GM23338 (cell line): ENCODE measurements around the gene ZDHHC1. TPM values are rescaled to one million over a fixed set of nuclear protein-coding genes. Genes with fewer than 3 reads are reported as not detected.

Experiments used
- ATAC-seq: fragments of 200-7000 bp; cut with Tn5 transposase; 3 replicates; pipeline ENCODE4 v1.9.1; 2020
- DNase-seq: peaks from one replicate; pipeline ENCODE4 v3.0.0-alpha.2; 2015; ENCODE audit warnings: low spot score
- H2AFZ ChIP-seq: fragments of 200-600 bp; sonication (generic); 2 replicates; pipeline ENCODE4 v1.8.0; 2016; ENCODE audit warnings: antibody characterized with exemption, mild to moderate bottlenecking, moderate library complexity
- H3F3A ChIP-seq: fragments of 200-600 bp; sonication (generic); replicated peaks from 2 replicates; pipeline ENCODE4 v1.8.0; 2017; ENCODE audit warnings: antibody characterized with exemption, mixed run types, low read depth
- H3K27ac ChIP-seq: fragments of 200-600 bp; sonication (generic); 2 replicates; pipeline ENCODE4 v1.6.1; 2016; ENCODE audit warnings: low read depth
- H3K27me3 ChIP-seq: fragments of 200-600 bp; sonication (generic); 2 replicates; pipeline ENCODE4 v1.8.0; 2016; ENCODE audit warnings: mild to moderate bottlenecking, mixed run types, moderate library complexity; ENCODE audit not compliant: insufficient read depth
- H3K36me3 ChIP-seq: fragments of 200-600 bp; sonication (generic); 2 replicates; pipeline ENCODE4 v1.8.0; 2016; ENCODE audit warnings: mild to moderate bottlenecking; ENCODE audit not compliant: insufficient read depth
- H3K4me1 ChIP-seq: fragments of 200-600 bp; sonication (generic); 2 replicates; pipeline ENCODE4 v1.8.0; 2016; ENCODE audit warnings: mild to moderate bottlenecking, moderate library complexity; ENCODE audit not compliant: insufficient read depth
- H3K4me2 ChIP-seq: fragments of 200-600 bp; sonication (generic); 2 replicates; pipeline ENCODE4 v1.7.1; 2017; ENCODE audit warnings: mixed run types
- H3K4me3 ChIP-seq: fragments of 200-600 bp; sonication (generic); 2 replicates; pipeline ENCODE4 v1.6.1; 2016; ENCODE audit warnings: mixed run types
- H3K79me2 ChIP-seq: fragments of 200-600 bp; sonication (generic); replicated peaks from 2 replicates; pipeline ENCODE4 v1.8.0; 2017; ENCODE audit warnings: mild to moderate bottlenecking; ENCODE audit not compliant: insufficient read depth
- H3K9me2 ChIP-seq: fragments of 200-600 bp; sonication (generic); 2 replicates; pipeline ENCODE4 v1.8.0; 2017; ENCODE audit not compliant: insufficient read depth
- H4K20me1 ChIP-seq: fragments of 200-600 bp; sonication (generic); replicated peaks from 2 replicates; pipeline ENCODE4 v1.8.0; 2017; ENCODE audit warnings: mild to moderate bottlenecking; ENCODE audit not compliant: insufficient read depth
- H3K27ac Mint-ChIP-seq: 2 replicates; pipeline ENCODE4 v1.8.0; 2020; ENCODE audit warnings: inconsistent platforms, mild to moderate bottlenecking, moderate library complexity, mixed read lengths
- H3K27me3 Mint-ChIP-seq: 3 replicates; pipeline ENCODE4 v1.8.0; 2022; ENCODE audit warnings: low read depth, mild to moderate bottlenecking, moderate library complexity, mixed read lengths, inconsistent platforms; ENCODE audit not compliant: insufficient read depth, poor library complexity
- H3K36me3 Mint-ChIP-seq: 3 replicates; pipeline ENCODE4 v1.8.0; 2021; ENCODE audit warnings: low read depth, mild to moderate bottlenecking, inconsistent platforms, moderate library complexity, mixed read lengths
- H3K4me1 Mint-ChIP-seq: 3 replicates; pipeline ENCODE4 v1.8.0; 2020; ENCODE audit warnings: mild to moderate bottlenecking, inconsistent platforms, mixed read lengths
- H3K4me3 Mint-ChIP-seq: 3 replicates; pipeline ENCODE4 v1.8.0; 2021; ENCODE audit warnings: moderate library complexity, mild to moderate bottlenecking, inconsistent platforms, mixed read lengths
- H3K9me3 Mint-ChIP-seq: 3 replicates; pipeline ENCODE4 v1.8.0; 2020; ENCODE audit warnings: moderate library complexity, mild to moderate bottlenecking, inconsistent platforms, mixed read lengths
- CREB1 ChIP-seq: fragments of 250-450 bp; sonication (Bioruptor Pico); IDR thresholded peaks from 2 replicates; pipeline ENCODE4 v1.5.0; 2020; ENCODE audit warnings: low read depth, mild to moderate bottlenecking, moderate library complexity
- EZH2 ChIP-seq: fragments of 200-600 bp; sonication (generic); IDR thresholded peaks from one replicate; pipeline ENCODE4 v1.8.0; 2017; ENCODE audit warnings: antibody characterized with exemption, mild to moderate bottlenecking, low read depth; ENCODE audit not compliant: unreplicated experiment
- EZH2phosphoT487 ChIP-seq: fragments of 200-600 bp; sonication (generic); IDR thresholded peaks from one replicate; pipeline ENCODE4 v1.8.1; 2018; ENCODE audit warnings: antibody characterized with exemption; ENCODE audit not compliant: unreplicated experiment
- JUNB ChIP-seq: IDR thresholded peaks from one replicate; pipeline ENCODE4 v1.6.1; 2016; ENCODE audit warnings: antibody characterized with exemption; ENCODE audit not compliant: unreplicated experiment
- NANOG ChIP-seq: IDR thresholded peaks from 2 replicates; pipeline ENCODE4 v1.6.1; 2016; ENCODE audit warnings: antibody characterized with exemption, borderline replicate concordance
- POLR2AphosphoS5 ChIP-seq: IDR thresholded peaks from 2 replicates; pipeline ENCODE4 v1.6.1; 2016; ENCODE audit warnings: antibody characterized with exemption, low read depth
- STAT1 ChIP-seq: IDR thresholded peaks from one replicate; pipeline ENCODE4 v1.6.1; 2016; ENCODE audit warnings: antibody characterized with exemption; ENCODE audit not compliant: unreplicated experiment
- ZNF114 ChIP-seq: fragments of 250-450 bp; sonication (Bioruptor Pico); IDR thresholded peaks from 2 replicates; pipeline ENCODE4 v1.5.0; 2020; ENCODE audit warnings: mild to moderate bottlenecking, moderate library complexity
- ZNF331 ChIP-seq: fragments of 250-450 bp; sonication (Bioruptor Pico); IDR thresholded peaks from 2 replicates; pipeline ENCODE4 v1.5.0; 2020; ENCODE audit warnings: low read depth, mild to moderate bottlenecking, moderate library complexity
- polyA plus RNA-seq: library from polyadenylated mRNA; unstranded; fragments of >200 nt; fragmentation: Nextera tagmentation; extraction: Ambion mirVana; gene quantifications from 2 replicates; pipeline ENCODE4 v1.2.1, GENCODE V29; 2016
- total RNA-seq: library from RNA; depleted of rRNA; stranded (reverse); fragments of >200 nt; shearing (Covaris generic); gene quantifications from 2 replicates; pipeline ENCODE4 v1.2.3, GENCODE V29; 2014
- TF ChIP-seq, protein P1 (sequence below): IDR thresholded peaks from one replicate; pipeline ENCODE4 v1.6.1; 2018; ENCODE audit warnings: antibody characterized with exemption; ENCODE audit not compliant: unreplicated experiment
- TF ChIP-seq, protein P2 (sequence below): fragments of 250-450 bp; sonication (Bioruptor Pico); IDR thresholded peaks from 2 replicates; pipeline ENCODE4 v1.5.0; 2020; ENCODE audit warnings: mild to moderate bottlenecking, moderate library complexity
- TF ChIP-seq, protein P3 (sequence below), 2 experiments: fragments of 200-600 bp in 1 of 2; sonication (generic) in 1 of 2; conservative IDR thresholded peaks; 2 replicates each; pipeline versions ENCODE4 v1.5.1 to v1.6.1; 2016 to 2017; ENCODE audit warnings: antibody characterized with exemption in 2 of 2, low read depth in 2 of 2, mild to moderate bottlenecking in 2 of 2, moderate library complexity in 1 of 2
- TF ChIP-seq, protein P4 (sequence below): IDR thresholded peaks from 2 replicates; pipeline ENCODE4 v1.6.1; 2016; ENCODE audit warnings: antibody characterized with exemption

Gene ZDHHC1
- total and polyA plus RNA-seq, 2 experiments from 2014 or later: 1.4 to 2.7 TPM

DNA sequence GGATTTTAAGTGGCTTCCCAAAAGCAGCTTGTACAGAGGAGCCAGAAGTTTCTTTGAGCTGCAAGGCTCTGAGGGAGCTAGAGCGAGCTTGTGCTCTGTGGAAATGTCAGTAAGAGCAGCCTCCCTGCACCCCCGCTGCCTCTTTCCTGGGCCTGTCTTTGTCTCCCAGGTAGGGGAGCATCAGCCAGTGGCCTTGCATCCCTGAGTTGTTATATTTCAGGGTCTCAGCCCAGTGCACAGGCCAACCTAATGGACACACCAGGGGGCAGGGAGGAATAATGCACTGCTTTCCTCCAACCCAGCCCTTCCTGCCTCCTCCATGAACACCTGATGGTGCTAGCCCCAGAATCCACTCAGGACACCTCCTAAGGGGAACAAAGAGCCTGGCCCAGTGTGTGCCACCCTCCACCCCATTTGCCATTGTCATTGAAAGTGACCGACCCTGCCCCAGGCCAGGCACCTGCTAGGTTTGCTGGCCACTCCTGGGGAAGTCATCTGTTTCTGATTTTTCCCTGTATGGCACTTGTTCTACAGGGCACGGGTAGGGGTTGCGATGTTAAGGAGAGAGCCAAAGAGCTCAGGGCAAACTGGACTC lies 29.3 kb downstream of the ZDHHC1 start:
- Mint-ChIP-seq H3K4me1 (peaks cover 23% of the 10 kb centered on the region), H3K27ac (no peak overlapping the region), H3K27me3 (peaks cover 21% of the 10 kb centered on the region), H3K4me3 (no peak overlapping the region), H3K9me3 (no peaks in the 10 kb centered on the region), H3K36me3 (no peaks in the 10 kb centered on the region; the same call in 2 of the 3 replicates)
- DNase-seq: no peak
- Histone ChIP-seq H3K27ac (no peak overlapping the region), H3K79me2 (no peaks in the 10 kb centered on the region), H4K20me1 (no peaks in the 10 kb centered on the region), H3K9me2 (no peaks in the 10 kb centered on the region), H2AFZ (no peak overlapping the region), H3K4me1 (peaks cover 16% of the 10 kb centered on the region; the same call in 1 of the 2 replicates), H3K4me2 (0 out of 2 replicates have a peak overlapping the region, but pooled peaks have one; percentile 20), H3K4me3 (no peak overlapping the region), H3F3A (0 out of 2 replicates have a peak, but pooled peaks cover 3% of the 10 kb centered on the region), H3K36me3 (no peaks in the 10 kb centered on the region), H3K27me3 (peaks cover 3% of the 10 kb centered on the region; the same call in 1 of the 2 replicates)
- peak; percentile 45 for ATAC-seq
- no peak for TF ChIP-seq ZNF114 (CRISPR knock-in tag)
- TF ChIP-seq POLR2AphosphoS5: no peak
- TF ChIP-seq JUNB: no peak
- TF ChIP-seq, protein P1, sequence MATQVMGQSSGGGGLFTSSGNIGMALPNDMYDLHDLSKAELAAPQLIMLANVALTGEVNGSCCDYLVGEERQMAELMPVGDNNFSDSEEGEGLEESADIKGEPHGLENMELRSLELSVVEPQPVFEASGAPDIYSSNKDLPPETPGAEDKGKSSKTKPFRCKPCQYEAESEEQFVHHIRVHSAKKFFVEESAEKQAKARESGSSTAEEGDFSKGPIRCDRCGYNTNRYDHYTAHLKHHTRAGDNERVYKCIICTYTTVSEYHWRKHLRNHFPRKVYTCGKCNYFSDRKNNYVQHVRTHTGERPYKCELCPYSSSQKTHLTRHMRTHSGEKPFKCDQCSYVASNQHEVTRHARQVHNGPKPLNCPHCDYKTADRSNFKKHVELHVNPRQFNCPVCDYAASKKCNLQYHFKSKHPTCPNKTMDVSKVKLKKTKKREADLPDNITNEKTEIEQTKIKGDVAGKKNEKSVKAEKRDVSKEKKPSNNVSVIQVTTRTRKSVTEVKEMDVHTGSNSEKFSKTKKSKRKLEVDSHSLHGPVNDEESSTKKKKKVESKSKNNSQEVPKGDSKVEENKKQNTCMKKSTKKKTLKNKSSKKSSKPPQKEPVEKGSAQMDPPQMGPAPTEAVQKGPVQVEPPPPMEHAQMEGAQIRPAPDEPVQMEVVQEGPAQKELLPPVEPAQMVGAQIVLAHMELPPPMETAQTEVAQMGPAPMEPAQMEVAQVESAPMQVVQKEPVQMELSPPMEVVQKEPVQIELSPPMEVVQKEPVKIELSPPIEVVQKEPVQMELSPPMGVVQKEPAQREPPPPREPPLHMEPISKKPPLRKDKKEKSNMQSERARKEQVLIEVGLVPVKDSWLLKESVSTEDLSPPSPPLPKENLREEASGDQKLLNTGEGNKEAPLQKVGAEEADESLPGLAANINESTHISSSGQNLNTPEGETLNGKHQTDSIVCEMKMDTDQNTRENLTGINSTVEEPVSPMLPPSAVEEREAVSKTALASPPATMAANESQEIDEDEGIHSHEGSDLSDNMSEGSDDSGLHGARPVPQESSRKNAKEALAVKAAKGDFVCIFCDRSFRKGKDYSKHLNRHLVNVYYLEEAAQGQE: no peak
- TF ChIP-seq, protein P2, sequence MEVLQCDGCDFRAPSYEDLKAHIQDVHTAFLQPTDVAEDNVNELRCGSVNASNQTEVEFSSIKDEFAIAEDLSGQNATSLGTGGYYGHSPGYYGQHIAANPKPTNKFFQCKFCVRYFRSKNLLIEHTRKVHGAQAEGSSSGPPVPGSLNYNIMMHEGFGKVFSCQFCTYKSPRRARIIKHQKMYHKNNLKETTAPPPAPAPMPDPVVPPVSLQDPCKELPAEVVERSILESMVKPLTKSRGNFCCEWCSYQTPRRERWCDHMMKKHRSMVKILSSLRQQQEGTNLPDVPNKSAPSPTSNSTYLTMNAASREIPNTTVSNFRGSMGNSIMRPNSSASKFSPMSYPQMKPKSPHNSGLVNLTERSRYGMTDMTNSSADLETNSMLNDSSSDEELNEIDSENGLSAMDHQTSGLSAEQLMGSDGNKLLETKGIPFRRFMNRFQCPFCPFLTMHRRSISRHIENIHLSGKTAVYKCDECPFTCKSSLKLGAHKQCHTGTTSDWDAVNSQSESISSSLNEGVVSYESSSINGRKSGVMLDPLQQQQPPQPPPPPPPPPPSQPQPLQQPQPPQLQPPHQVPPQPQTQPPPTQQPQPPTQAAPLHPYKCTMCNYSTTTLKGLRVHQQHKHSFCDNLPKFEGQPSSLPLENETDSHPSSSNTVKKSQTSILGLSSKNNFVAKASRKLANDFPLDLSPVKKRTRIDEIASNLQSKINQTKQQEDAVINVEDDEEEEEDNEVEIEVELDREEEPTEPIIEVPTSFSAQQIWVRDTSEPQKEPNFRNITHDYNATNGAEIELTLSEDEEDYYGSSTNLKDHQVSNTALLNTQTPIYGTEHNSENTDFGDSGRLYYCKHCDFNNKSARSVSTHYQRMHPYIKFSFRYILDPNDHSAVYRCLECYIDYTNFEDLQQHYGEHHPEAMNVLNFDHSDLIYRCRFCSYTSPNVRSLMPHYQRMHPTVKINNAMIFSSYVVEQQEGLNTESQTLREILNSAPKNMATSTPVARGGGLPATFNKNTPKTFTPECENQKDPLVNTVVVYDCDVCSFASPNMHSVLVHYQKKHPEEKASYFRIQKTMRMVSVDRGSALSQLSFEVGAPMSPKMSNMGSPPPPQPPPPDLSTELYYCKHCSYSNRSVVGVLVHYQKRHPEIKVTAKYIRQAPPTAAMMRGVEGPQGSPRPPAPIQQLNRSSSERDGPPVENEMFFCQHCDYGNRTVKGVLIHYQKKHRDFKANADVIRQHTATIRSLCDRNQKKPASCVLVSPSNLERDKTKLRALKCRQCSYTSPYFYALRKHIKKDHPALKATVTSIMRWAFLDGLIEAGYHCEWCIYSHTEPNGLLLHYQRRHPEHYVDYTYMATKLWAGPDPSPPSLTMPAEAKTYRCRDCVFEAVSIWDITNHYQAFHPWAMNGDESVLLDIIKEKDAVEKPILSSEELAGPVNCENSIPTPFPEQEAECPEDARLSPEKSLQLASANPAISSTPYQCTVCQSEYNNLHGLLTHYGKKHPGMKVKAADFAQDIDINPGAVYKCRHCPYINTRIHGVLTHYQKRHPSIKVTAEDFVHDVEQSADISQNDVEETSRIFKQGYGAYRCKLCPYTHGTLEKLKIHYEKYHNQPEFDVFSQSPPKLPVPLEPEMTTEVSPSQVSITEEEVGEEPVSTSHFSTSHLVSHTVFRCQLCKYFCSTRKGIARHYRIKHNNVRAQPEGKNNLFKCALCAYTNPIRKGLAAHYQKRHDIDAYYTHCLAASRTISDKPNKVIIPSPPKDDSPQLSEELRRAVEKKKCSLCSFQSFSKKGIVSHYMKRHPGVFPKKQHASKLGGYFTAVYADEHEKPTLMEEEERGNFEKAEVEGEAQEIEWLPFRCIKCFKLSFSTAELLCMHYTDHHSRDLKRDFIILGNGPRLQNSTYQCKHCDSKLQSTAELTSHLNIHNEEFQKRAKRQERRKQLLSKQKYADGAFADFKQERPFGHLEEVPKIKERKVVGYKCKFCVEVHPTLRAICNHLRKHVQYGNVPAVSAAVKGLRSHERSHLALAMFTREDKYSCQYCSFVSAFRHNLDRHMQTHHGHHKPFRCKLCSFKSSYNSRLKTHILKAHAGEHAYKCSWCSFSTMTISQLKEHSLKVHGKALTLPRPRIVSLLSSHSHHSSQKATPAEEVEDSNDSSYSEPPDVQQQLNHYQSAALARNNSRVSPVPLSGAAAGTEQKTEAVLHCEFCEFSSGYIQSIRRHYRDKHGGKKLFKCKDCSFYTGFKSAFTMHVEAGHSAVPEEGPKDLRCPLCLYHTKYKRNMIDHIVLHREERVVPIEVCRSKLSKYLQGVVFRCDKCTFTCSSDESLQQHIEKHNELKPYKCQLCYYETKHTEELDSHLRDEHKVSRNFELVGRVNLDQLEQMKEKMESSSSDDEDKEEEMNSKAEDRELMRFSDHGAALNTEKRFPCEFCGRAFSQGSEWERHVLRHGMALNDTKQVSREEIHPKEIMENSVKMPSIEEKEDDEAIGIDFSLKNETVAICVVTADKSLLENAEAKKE (CRISPR knock-in tag): no peak
- TF ChIP-seq, protein P3, sequence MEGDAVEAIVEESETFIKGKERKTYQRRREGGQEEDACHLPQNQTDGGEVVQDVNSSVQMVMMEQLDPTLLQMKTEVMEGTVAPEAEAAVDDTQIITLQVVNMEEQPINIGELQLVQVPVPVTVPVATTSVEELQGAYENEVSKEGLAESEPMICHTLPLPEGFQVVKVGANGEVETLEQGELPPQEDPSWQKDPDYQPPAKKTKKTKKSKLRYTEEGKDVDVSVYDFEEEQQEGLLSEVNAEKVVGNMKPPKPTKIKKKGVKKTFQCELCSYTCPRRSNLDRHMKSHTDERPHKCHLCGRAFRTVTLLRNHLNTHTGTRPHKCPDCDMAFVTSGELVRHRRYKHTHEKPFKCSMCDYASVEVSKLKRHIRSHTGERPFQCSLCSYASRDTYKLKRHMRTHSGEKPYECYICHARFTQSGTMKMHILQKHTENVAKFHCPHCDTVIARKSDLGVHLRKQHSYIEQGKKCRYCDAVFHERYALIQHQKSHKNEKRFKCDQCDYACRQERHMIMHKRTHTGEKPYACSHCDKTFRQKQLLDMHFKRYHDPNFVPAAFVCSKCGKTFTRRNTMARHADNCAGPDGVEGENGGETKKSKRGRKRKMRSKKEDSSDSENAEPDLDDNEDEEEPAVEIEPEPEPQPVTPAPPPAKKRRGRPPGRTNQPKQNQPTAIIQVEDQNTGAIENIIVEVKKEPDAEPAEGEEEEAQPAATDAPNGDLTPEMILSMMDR (conservative IDR thresholded peaks at IDR 0.05; ENCODE audit: low read depth in 2 of 2): no peak
- no peak for TF ChIP-seq EZH2phosphoT487
- TF ChIP-seq, protein P4, sequence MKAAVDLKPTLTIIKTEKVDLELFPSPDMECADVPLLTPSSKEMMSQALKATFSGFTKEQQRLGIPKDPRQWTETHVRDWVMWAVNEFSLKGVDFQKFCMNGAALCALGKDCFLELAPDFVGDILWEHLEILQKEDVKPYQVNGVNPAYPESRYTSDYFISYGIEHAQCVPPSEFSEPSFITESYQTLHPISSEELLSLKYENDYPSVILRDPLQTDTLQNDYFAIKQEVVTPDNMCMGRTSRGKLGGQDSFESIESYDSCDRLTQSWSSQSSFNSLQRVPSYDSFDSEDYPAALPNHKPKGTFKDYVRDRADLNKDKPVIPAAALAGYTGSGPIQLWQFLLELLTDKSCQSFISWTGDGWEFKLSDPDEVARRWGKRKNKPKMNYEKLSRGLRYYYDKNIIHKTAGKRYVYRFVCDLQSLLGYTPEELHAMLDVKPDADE: no peak
- TF ChIP-seq CREB1: no peak
- TF ChIP-seq ZNF331 (CRISPR knock-in tag): no peak
- no peak for TF ChIP-seq EZH2
- TF ChIP-seq NANOG: no peak
- TF ChIP-seq STAT1: no peak
